ENCODE data around the gene INCENP. TPM values are rescaled to one million over a fixed set of nuclear protein-coding genes. Genes with fewer than 3 reads are reported as not detected.
"Not testable (repeated sequence)": the region's sequence is repeated elsewhere in the genome, so short reads cannot be mapped to it uniquely, and the experiment has no call there.

INCENP gene
- polyA plus RNA-seq, 1 donor (not counting 4 experiments of a cell fraction or from before 2014, with no cell fraction given), result 12.7 TPM

DNA sequence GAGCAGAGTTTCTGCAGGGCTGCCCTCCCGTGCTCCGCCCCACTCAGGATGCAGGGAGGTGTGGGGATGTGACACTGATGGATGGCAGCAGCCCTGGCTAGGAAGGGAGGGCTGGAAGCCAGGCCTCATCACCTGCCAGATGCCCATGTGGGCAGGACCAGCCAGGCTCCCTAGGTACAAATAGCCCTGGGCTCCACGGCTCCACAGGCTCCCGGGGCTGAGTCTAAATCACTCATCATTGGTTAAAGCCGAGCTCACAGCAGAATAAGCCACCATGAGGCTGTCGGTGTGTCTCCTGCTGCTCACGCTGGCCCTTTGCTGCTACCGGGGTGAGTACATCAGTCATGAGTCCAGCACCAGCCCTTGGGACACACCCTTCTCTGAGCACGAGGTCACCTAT, 66.2 kb downstream of the INCENP start, which contains the start of gene SCGB1D1:
SCGB1D1 (plus strand) TSS at position 206 of the 400 bp plus-strand sequence; CDS start at position 275, 69 bp downstream.
- Histone ChIP-seq H3K27ac (ENCODE audit: control insufficient read depth, insufficient read depth, low read length) (no peak within 1 kb of the TSS), H3K79me2 (ENCODE audit: control insufficient read depth, insufficient read depth, low read length) (no peaks in the 10 kb centered on the region), H2AFZ (ENCODE audit: control insufficient read depth, low read length) (no peak within 1 kb of the TSS), H3K9me3 (ENCODE audit: control insufficient read depth, low read depth, low read length) (no peaks in the 10 kb centered on the region), H3K4me3 (ENCODE audit: control insufficient read depth in 2 of 3, extremely low read depth in 1 of 3, insufficient read depth in 2 of 3, low read depth in 1 of 3, low read length in 3 of 3) (no peak within 1 kb of the TSS), H3K9ac (ENCODE audit: control insufficient read depth, extremely low read depth, insufficient read depth, low read length) (no peak within 1 kb of the TSS), H3K9me1 (ENCODE audit: control insufficient read depth, extremely low read depth, insufficient read depth, low read length) (no peaks in the 10 kb centered on the region), H3K4me1 (ENCODE audit: control insufficient read depth, extremely low read depth, insufficient read depth, low read length) (no peaks in the 10 kb centered on the region), H3K4me2 (ENCODE audit: control insufficient read depth, extremely low read depth, insufficient read depth, low read depth, low read length) (no peak within 1 kb of the TSS), H3K36me3 (ENCODE audit: control insufficient read depth in 2 of 2, extremely low read depth in 1 of 2, insufficient read depth in 2 of 2, low read length in 2 of 2) (no peaks in the 10 kb centered on the region), H4K20me1 (ENCODE audit: control insufficient read depth, extremely low read depth, insufficient read depth, low read length) (peaks cover 4% of the 10 kb centered on the region), H3K27me3 (ENCODE audit: control insufficient read depth, extremely low read depth, insufficient read depth, low read length) (peaks cover 3% of the 10 kb centered on the region)
- FAIRE-seq (no peak), DNase-seq (ENCODE audit: low read depth, low spot score) (no peak)
- TF ChIP-seq EZH2 (IDR thresholded peaks at IDR 0.05; ENCODE audit: low read length) (no peak), CTCF (optimal IDR thresholded peaks at IDR 0.05 in 1 of 3, IDR thresholded peaks at IDR 0.05 in 1 of 3, conservative IDR thresholded peaks at IDR 0.05 in 1 of 3; ENCODE audit: extremely low read depth in 1 of 3, insufficient read depth in 2 of 3, low read length in 3 of 3) (no peak)
- dilution Hi-C loops (cut with MboI; ENCODE audit: extremely low pct_ligation_motif_present, low sequenced_read_pairs), result no loop called here

DNA sequence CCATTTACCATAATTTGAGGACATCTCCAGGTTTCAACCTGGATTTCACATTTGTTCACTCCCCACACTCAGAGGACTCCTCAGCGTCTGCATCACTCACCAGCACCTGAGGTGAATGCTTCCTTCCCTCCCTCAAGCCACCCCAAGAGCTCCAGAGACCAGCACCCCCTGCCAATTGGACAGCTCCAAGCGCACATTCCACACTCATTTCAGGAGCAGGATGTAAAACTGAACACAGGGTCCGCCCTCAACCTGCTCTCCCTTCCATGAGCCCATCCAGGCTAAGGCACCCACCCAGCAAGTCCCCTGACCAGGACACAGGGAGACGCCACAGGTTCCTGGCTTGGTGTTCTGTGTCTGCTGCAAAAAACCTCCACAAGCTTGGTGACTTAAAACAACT, 70.1 kb downstream of the INCENP start:
- TF ChIP-seq CTCF (optimal IDR thresholded peaks at IDR 0.05 in 1 of 3, IDR thresholded peaks at IDR 0.05 in 1 of 3, conservative IDR thresholded peaks at IDR 0.05 in 1 of 3; ENCODE audit: extremely low read depth in 1 of 3, insufficient read depth in 2 of 3, low read length in 3 of 3), result no peak
- TF ChIP-seq EZH2 (IDR thresholded peaks at IDR 0.05; ENCODE audit: low read length), result no peak
- Histone ChIP-seq H3K27ac (ENCODE audit: control insufficient read depth, insufficient read depth, low read length) (no peak overlapping the region), H3K4me3 (ENCODE audit: control insufficient read depth in 2 of 3, extremely low read depth in 1 of 3, insufficient read depth in 2 of 3, low read depth in 1 of 3, low read length in 3 of 3) (no peak overlapping the region), H3K9ac (ENCODE audit: control insufficient read depth, extremely low read depth, insufficient read depth, low read length) (no peak overlapping the region), H3K27me3 (ENCODE audit: control insufficient read depth, extremely low read depth, insufficient read depth, low read length) (no peaks in the 10 kb centered on the region), H3K9me1 (ENCODE audit: control insufficient read depth, extremely low read depth, insufficient read depth, low read length) (no peaks in the 10 kb centered on the region), H3K9me3 (ENCODE audit: control insufficient read depth, low read depth, low read length) (no peaks in the 10 kb centered on the region), H3K4me2 (ENCODE audit: control insufficient read depth, extremely low read depth, insufficient read depth, low read depth, low read length) (no peak overlapping the region), H4K20me1 (ENCODE audit: control insufficient read depth, extremely low read depth, insufficient read depth, low read length) (peaks cover 4% of the 10 kb centered on the region), H3K4me1 (ENCODE audit: control insufficient read depth, extremely low read depth, insufficient read depth, low read length) (no peaks in the 10 kb centered on the region), H3K36me3 (ENCODE audit: control insufficient read depth in 2 of 2, extremely low read depth in 1 of 2, insufficient read depth in 2 of 2, low read length in 2 of 2) (no peaks in the 10 kb centered on the region), H2AFZ (ENCODE audit: control insufficient read depth, low read length) (no peak overlapping the region), H3K79me2 (ENCODE audit: control insufficient read depth, insufficient read depth, low read length) (no peaks in the 10 kb centered on the region)
- FAIRE-seq, result no peak
- dilution Hi-C loops (cut with MboI; ENCODE audit: extremely low pct_ligation_motif_present, low sequenced_read_pairs), result no loop called here
- DNase-seq (ENCODE audit: low read depth, low spot score), result no peak

GRCh38 chr11:62195010-62195409, 71.2 kb downstream of the INCENP start:
- H3K27ac ChIP-seq (ENCODE audit: control insufficient read depth, insufficient read depth, low read length); FAIRE-seq; dilution Hi-C loops (cut with MboI; ENCODE audit: extremely low pct_ligation_motif_present, low sequenced_read_pairs); H3K79me2 ChIP-seq (ENCODE audit: control insufficient read depth, insufficient read depth, low read length); H3K9me3 ChIP-seq (ENCODE audit: control insufficient read depth, low read depth, low read length); H3K4me2 ChIP-seq (ENCODE audit: control insufficient read depth, extremely low read depth, insufficient read depth, low read depth, low read length); H3K27me3 ChIP-seq (ENCODE audit: control insufficient read depth, extremely low read depth, insufficient read depth, low read length); H3K9ac ChIP-seq (ENCODE audit: control insufficient read depth, extremely low read depth, insufficient read depth, low read length); H3K9me1 ChIP-seq (ENCODE audit: control insufficient read depth, extremely low read depth, insufficient read depth, low read length); H3K36me3 ChIP-seq (ENCODE audit: control insufficient read depth in 2 of 2, extremely low read depth in 1 of 2, insufficient read depth in 2 of 2, low read length in 2 of 2); H3K4me1 ChIP-seq (ENCODE audit: control insufficient read depth, extremely low read depth, insufficient read depth, low read length); H3K4me3 ChIP-seq (ENCODE audit: control insufficient read depth in 2 of 3, extremely low read depth in 1 of 3, insufficient read depth in 2 of 3, low read depth in 1 of 3, low read length in 3 of 3); H4K20me1 ChIP-seq (ENCODE audit: control insufficient read depth, extremely low read depth, insufficient read depth, low read length); H2AFZ ChIP-seq (ENCODE audit: control insufficient read depth, low read length); DNase-seq (ENCODE audit: low read depth, low spot score): not testable (repeated sequence)

Measured in keratinocyte (primary cell).